ENCODE measurements around the gene CDK9. TPM values are rescaled to one million over a fixed set of nuclear protein-coding genes. Genes with fewer than 3 reads are reported as not detected.
A peak's percentile ranks its signal among the peaks of the same experiment; 100 is the strongest.

Gene CDK9
- total RNA-seq, 1 experiment from 2014 or later: 62.1 TPM

DNA sequence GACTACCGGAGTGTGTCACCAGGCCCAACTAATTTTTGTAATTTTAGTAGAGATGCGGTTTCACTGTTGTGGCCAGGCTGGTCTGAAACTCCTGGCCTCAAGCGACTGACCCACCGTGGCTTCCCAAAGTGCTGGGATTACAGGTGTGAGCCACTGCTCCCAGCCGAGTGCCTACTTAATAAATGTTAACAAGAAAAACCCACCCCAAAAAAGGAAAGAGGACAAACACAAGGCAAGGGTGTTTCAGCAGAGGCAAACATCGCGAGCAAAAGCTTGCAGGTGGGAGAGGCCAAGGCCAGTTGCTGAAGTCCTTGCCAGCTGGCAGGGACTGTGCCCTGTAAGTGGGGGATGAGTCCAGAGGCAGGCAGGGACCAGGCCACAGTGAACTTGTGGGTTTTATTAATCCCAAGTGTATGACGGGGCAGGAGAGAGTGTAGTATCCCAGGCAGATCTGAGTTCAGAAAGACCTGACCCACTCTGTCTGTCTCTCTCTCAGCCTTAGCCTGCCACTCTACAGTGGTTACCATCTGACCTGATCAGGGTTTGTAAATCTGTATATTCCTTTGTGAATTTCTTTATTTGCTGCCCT lies 10.5 kb downstream of the CDK9 start:
- ChIA-PET CTCF (no interaction called here), POLR2A (interaction anchor here (1.0 kb wide), 1 partner anchor 27 kb away, joined by 3 read pairs; no protein-coding TSS in a partner anchor)
- intact Hi-C loops (cut with micrococcal nuclease): no loop called here
- Mint-ChIP-seq H3K27ac (ENCODE audit: low read depth, unreplicated experiment) (no peak overlapping the region), H3K9me3 (ENCODE audit: unreplicated experiment) (no peaks in the 10 kb centered on the region), H3K4me1 (ENCODE audit: insufficient read depth, unreplicated experiment) (peaks cover 4% of the 10 kb centered on the region), H3K36me3 (ENCODE audit: insufficient read depth, unreplicated experiment) (peaks cover 23% of the 10 kb centered on the region), H3K4me3 (ENCODE audit: unreplicated experiment) (no peak overlapping the region), H3K27me3 (ENCODE audit: insufficient read depth, unreplicated experiment) (no peaks in the 10 kb centered on the region)
- no peak for DNase-seq (ENCODE audit: unreplicated experiment)
- no TSS peak for BruUV-seq (replicated peaks)
- TF ChIP-seq, protein P1, sequence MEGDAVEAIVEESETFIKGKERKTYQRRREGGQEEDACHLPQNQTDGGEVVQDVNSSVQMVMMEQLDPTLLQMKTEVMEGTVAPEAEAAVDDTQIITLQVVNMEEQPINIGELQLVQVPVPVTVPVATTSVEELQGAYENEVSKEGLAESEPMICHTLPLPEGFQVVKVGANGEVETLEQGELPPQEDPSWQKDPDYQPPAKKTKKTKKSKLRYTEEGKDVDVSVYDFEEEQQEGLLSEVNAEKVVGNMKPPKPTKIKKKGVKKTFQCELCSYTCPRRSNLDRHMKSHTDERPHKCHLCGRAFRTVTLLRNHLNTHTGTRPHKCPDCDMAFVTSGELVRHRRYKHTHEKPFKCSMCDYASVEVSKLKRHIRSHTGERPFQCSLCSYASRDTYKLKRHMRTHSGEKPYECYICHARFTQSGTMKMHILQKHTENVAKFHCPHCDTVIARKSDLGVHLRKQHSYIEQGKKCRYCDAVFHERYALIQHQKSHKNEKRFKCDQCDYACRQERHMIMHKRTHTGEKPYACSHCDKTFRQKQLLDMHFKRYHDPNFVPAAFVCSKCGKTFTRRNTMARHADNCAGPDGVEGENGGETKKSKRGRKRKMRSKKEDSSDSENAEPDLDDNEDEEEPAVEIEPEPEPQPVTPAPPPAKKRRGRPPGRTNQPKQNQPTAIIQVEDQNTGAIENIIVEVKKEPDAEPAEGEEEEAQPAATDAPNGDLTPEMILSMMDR (IDR thresholded peaks at IDR 0.05; ENCODE audit: unreplicated experiment): no peak

DNA sequence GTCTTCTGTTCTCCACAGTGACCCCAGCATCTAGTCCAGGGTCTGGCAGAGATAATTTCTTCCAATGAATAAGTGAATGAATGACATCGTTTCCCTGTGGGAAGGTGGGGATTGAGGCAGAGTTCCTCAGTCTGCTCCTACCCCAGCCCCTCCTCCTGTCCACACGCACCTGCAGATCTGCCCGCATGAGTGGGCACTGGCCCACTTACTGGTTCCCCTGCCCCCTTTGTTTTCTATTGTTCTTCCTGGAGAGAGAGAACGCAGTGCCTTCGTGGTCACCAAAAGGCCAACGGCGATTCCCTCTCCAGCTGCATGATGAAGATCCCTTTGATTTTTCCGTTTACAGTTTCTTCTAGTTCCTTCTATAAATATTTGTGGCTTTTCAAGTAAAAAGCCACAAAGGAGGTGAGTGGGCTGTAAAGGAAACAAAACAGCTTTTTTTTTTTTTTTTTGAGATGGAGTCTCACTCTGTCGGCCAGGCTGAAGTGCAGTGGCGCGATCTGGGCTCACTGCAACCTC lies 11.1 kb downstream of the CDK9 start:
- intact Hi-C loops (cut with micrococcal nuclease): no loop called here
- H3K27me3 Mint-ChIP-seq (ENCODE audit: insufficient read depth, unreplicated experiment): no peaks in the 10 kb centered on the region
- no peak for DNase-seq (ENCODE audit: unreplicated experiment)
- no TSS peak for BruUV-seq (replicated peaks)
- peaks cover 6% of the 10 kb centered on the region for H3K4me1 Mint-ChIP-seq (ENCODE audit: insufficient read depth, unreplicated experiment)
- no peak overlapping the region for H3K4me3 Mint-ChIP-seq (ENCODE audit: unreplicated experiment)
- ChIA-PET POLR2A (interaction anchor here (0.6 to 1.9 kb wide), 4 partner anchors 10 to 62 kb away, joined by 3 to 9 read pairs (median 4); partner anchors contain the start of genes CDK9 and TOR2A), CTCF (no interaction called here)
- peaks cover 17% of the 10 kb centered on the region for H3K36me3 Mint-ChIP-seq (ENCODE audit: insufficient read depth, unreplicated experiment)
- no peak overlapping the region for H3K27ac Mint-ChIP-seq (ENCODE audit: low read depth, unreplicated experiment)
- no peaks in the 10 kb centered on the region for H3K9me3 Mint-ChIP-seq (ENCODE audit: unreplicated experiment)
- TF ChIP-seq, protein P1 (IDR thresholded peaks at IDR 0.05; ENCODE audit: unreplicated experiment): no peak

DNA sequence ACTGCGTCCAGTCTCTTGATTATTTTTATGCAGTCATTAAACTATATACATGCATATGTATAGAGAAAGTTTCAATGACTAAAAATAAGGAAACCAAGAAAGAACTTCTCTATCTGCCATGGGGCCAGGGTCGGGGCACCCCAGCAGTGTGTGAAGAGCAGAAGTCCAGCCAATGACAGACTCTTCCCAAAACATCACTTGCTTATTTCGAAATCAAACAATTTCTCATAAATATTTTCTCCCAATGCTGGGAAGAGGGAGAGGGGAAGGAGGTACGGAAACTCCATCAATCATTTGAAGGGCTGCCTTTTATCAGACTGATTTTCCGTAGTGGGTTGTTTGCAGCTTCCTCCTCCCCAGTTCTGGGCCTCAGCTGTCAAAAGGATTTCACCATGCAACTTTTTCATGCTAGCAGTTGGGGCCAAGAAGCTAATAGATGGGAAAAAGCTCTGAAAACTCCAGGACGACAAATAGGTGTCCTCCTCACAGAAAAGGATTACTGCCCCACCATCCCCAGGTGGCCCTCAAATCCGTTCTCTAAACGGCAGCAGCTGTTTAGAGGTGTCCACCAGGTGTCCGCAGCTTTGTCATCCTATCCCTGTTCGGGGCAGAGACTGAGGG lies 16.2 kb downstream of the CDK9 start:
- H3K4me1 Mint-ChIP-seq (ENCODE audit: insufficient read depth, unreplicated experiment): peaks cover 18% of the 10 kb centered on the region
- H3K9me3 Mint-ChIP-seq (ENCODE audit: unreplicated experiment): no peaks in the 10 kb centered on the region
- peak; percentile 40 for DNase-seq (ENCODE audit: unreplicated experiment)
- peaks cover 30% of the 10 kb centered on the region for H3K36me3 Mint-ChIP-seq (ENCODE audit: insufficient read depth, unreplicated experiment)
- ChIA-PET CTCF (interaction anchor here (0.8 to 1.3 kb wide), 4 partner anchors 15 to 367 kb away, joined by 3 to 6 read pairs (median 4); partner anchors contain the start of gene TOR2A), POLR2A (interaction anchor here (0.7 to 3.1 kb wide), 12 partner anchors 13 to 1060 kb away, joined by 3 to 20 read pairs (median 4); partner anchors contain the start of genes CDK9, PTRH1, TOR2A and TTC16)
- H3K4me3 Mint-ChIP-seq (ENCODE audit: unreplicated experiment): peak overlapping the region; percentile 87
- intact Hi-C loops (cut with micrococcal nuclease): loop anchor here (5.0 kb wide), 2 partner anchors 65 to 115 kb away; partner anchors contain the start of gene ST6GALNAC4
- TF ChIP-seq, protein P1 (IDR thresholded peaks at IDR 0.05; ENCODE audit: unreplicated experiment): no peak
- no peaks in the 10 kb centered on the region for H3K27me3 Mint-ChIP-seq (ENCODE audit: insufficient read depth, unreplicated experiment)
- TSS peak; percentile 14 for BruUV-seq (replicated peaks)
- H3K27ac Mint-ChIP-seq (ENCODE audit: low read depth, unreplicated experiment): peak overlapping the region; percentile 96

Data from MCF 10A (cell line).